ENCODE results near the gene PTPRN. TPM values are rescaled to one million over a fixed set of nuclear protein-coding genes. Genes with fewer than 3 reads are reported as not detected.

The PTPRN gene
- total and polyA plus RNA-seq, 8 donors: 6.3 to 220 (median 37.0) TPM

Small RNAs within 50 kb of the gene (microRNA-seq; reads per million reads assigned to microRNA genes)
- 0 to 1.2 reads per million in 2 donors for gene MIR153-1

Other genes starting within 250 kb of the PTPRN start
- gene IHH, start 248.5 kb downstream of the PTPRN start, total RNA-seq: under 1 TPM in 2 of 6 donors, not detected in 4; 0.09 to 0.19 TPM
- under 1 TPM in 1 of 2 donors, not detected in 1; 0.09 TPM for gene IHH, start 248.5 kb downstream of the PTPRN start, polyA plus RNA-seq
- gene NHEJ1, start 148.6 kb downstream of the PTPRN start, total RNA-seq: 1 to 10 TPM; 3.9 to 8.7 (median 7.4) TPM
- gene NHEJ1, start 148.6 kb downstream of the PTPRN start, polyA plus RNA-seq: 1 to 10 TPM; 4.1 to 4.2 TPM
- 1 to 10 TPM in 1 of 6 donors, under 1 TPM in 5; 0.16 to 2.4 (median 0.68) TPM for gene SLC23A3, start 139.4 kb downstream of the PTPRN start, total RNA-seq
- gene SLC23A3, start 139.4 kb downstream of the PTPRN start, polyA plus RNA-seq: 1 to 10 TPM; 1.8 to 3.0 TPM
- 10 to 100 TPM; 20.1 to 32.9 (median 26.1) TPM for gene CNPPD1, start 132.5 kb downstream of the PTPRN start, total RNA-seq
- 10 to 100 TPM; 23.6 to 28.0 TPM for gene CNPPD1, start 132.5 kb downstream of the PTPRN start, polyA plus RNA-seq
- gene RETREG2, start 131.1 kb downstream of the PTPRN start, total RNA-seq: 10 to 100 TPM; 38.7 to 59.4 (median 46.2) TPM
- 10 to 100 TPM; 31.6 to 59.0 TPM for gene RETREG2, start 131.1 kb downstream of the PTPRN start, polyA plus RNA-seq
- gene ZFAND2B, start 102.6 kb downstream of the PTPRN start, total RNA-seq: 10 to 100 TPM; 18.9 to 28.2 (median 23.6) TPM
- gene ZFAND2B, start 102.6 kb downstream of the PTPRN start, polyA plus RNA-seq: 10 to 100 TPM; 39.0 to 66.9 TPM
- 1 to 10 TPM; 3.8 to 8.9 (median 6.3) TPM for gene ABCB6, start 90.4 kb downstream of the PTPRN start, total RNA-seq
- 10 to 100 TPM; 26.4 to 36.7 TPM for gene ABCB6, start 90.4 kb downstream of the PTPRN start, polyA plus RNA-seq
- 10 to 100 TPM; 17.7 to 25.5 (median 20.5) TPM for gene ATG9A, start 79.8 kb downstream of the PTPRN start, total RNA-seq
- gene ATG9A, start 79.8 kb downstream of the PTPRN start, polyA plus RNA-seq: 10 to 100 TPM; 12.1 to 19.2 TPM
- gene ANKZF1, start 79.6 kb downstream of the PTPRN start, total RNA-seq: 10 to 100 TPM; 17.7 to 36.5 (median 28.7) TPM
- gene ANKZF1, start 79.6 kb downstream of the PTPRN start, polyA plus RNA-seq: 10 to 100 TPM; 66.0 to 85.0 TPM
- 1 to 10 TPM; 1.8 to 4.1 (median 2.3) TPM for gene GLB1L, start 64.0 kb downstream of the PTPRN start, total RNA-seq
- gene GLB1L, start 64.0 kb downstream of the PTPRN start, polyA plus RNA-seq: 1 to 10 TPM; 4.3 to 6.9 TPM
- 10 to 100 TPM; 14.7 to 18.5 (median 16.8) TPM for gene STK16, start 63.9 kb downstream of the PTPRN start, total RNA-seq
- 10 to 100 TPM; 17.1 to 28.4 TPM for gene STK16, start 63.9 kb downstream of the PTPRN start, polyA plus RNA-seq
- gene TUBA4B, start 56.2 kb downstream of the PTPRN start, total RNA-seq: not detected
- gene TUBA4B, start 56.2 kb downstream of the PTPRN start, polyA plus RNA-seq: not detected
- 10 to 100 TPM; 12.2 to 19.5 (median 13.3) TPM for gene TUBA4A, start 55.5 kb downstream of the PTPRN start, total RNA-seq
- 10 to 100 TPM; 15.6 to 51.5 TPM for gene TUBA4A, start 55.5 kb downstream of the PTPRN start, polyA plus RNA-seq
- gene DNAJB2, start 30.0 kb downstream of the PTPRN start, total RNA-seq: 10 to 100 TPM; 44.5 to 66.7 (median 60.8) TPM
- 10 to 100 TPM; 82.3 to 96.3 TPM for gene DNAJB2, start 30.0 kb downstream of the PTPRN start, polyA plus RNA-seq
- not detected for gene RESP18, start 23.3 kb upstream of the PTPRN start, total RNA-seq
- under 1 TPM in 1 of 2 donors, not detected in 1; 0.16 TPM for gene RESP18, start 23.3 kb upstream of the PTPRN start, polyA plus RNA-seq
- gene DNPEP, start 78.5 kb upstream of the PTPRN start, total RNA-seq: 10 to 100 TPM; 21.0 to 32.8 (median 25.1) TPM
- gene DNPEP, start 78.5 kb upstream of the PTPRN start, polyA plus RNA-seq: 10 to 100 TPM; 54.6 to 89.4 TPM
- gene DES, start 109.0 kb upstream of the PTPRN start, total RNA-seq: 1 to 10 TPM in 5 of 6 donors, under 1 TPM in 1; 0.75 to 6.1 (median 1.9) TPM
- gene DES, start 109.0 kb upstream of the PTPRN start, polyA plus RNA-seq: 100 to 1,000 TPM in 1 of 2 donors, 10 to 100 TPM in 1; 12.6 to 101 TPM
- 1 to 10 TPM; 2.6 to 4.9 (median 3.6) TPM for gene SPEG, start 125.4 kb upstream of the PTPRN start, total RNA-seq
- gene SPEG, start 125.4 kb upstream of the PTPRN start, polyA plus RNA-seq: 10 to 100 TPM; 21.9 to 33.3 TPM
- gene GMPPA, start 189.5 kb upstream of the PTPRN start, total RNA-seq: 10 to 100 TPM; 24.4 to 40.6 (median 33.6) TPM
- 10 to 100 TPM; 88.7 to 90.8 TPM for gene GMPPA, start 189.5 kb upstream of the PTPRN start, polyA plus RNA-seq
- under 1 TPM in 2 of 6 donors, not detected in 4; 0.04 to 0.09 TPM for gene ASIC4, start 205.1 kb upstream of the PTPRN start, total RNA-seq
- gene ASIC4, start 205.1 kb upstream of the PTPRN start, polyA plus RNA-seq: under 1 TPM; 0.27 to 0.38 TPM
- gene CHPF, start 234.4 kb upstream of the PTPRN start, total RNA-seq: 100 to 1,000 TPM in 1 of 6 donors, 10 to 100 TPM in 5; 55.1 to 105 (median 68.5) TPM
- 10 to 100 TPM; 63.4 to 83.3 TPM for gene CHPF, start 234.4 kb upstream of the PTPRN start, polyA plus RNA-seq
- gene TMEM198, start 234.6 kb upstream of the PTPRN start, total RNA-seq: 1 to 10 TPM; 2.6 to 7.1 (median 5.1) TPM
- gene TMEM198, start 234.6 kb upstream of the PTPRN start, polyA plus RNA-seq: 10 to 100 TPM in 1 of 2 donors, 1 to 10 TPM in 1; 9.0 to 13.3 TPM